ENCODE data around the gene MBLAC2. TPM values are rescaled to one million over a fixed set of nuclear protein-coding genes. Genes with fewer than 3 reads are reported as not detected.

The MBLAC2 gene
- total RNA-seq, 4 donors from 2014 or later = 4.5 to 10.5 (median 6.5) TPM

DNA sequence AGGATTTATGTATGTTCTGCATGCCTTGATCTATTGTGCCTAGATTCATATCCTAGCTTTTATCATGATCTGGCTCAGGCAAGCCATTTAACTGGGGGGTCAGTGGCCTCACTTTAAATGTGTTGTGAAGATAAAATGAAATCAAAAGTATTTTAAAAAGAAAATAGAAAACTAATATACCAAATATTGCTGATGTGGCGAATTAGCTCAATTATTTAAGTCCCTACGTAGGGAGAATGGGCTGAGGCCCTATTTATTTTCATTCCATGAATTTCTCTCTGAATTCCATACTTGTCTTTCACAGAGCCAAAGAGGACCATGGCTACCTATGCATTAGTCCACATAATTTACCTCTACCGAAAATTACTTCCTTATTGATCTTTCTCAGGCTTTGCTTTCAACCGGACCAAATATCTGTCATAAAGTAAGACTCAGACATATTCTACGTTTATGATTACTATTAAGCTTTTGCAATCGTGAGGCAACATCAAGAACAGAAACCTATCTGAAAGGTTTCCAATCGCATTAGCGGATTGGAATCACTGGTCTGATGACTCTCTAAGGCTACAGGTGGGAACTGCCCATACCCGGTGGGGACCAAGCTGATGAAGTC lies 1.7 kb downstream of the MBLAC2 start:
- Histone ChIP-seq H3K4me1 (peaks cover 0 to 31% (median 19%) of the 10 kb centered on the region in 3 donors), H3K27me3 (no peaks in the 10 kb centered on the region), H3K9me3 (no peaks in the 10 kb centered on the region), H3K4me3 (peak overlapping the region; percentile 80 to 97 (median 86)), H3K36me3 (no peaks in the 10 kb centered on the region), H3K27ac (peak overlapping the region in 3 of 4 donors; percentile 79 to 89 (median 85))
- WGBS, 2 donors = 37 to 38% methylated on average over 9 of the region's 9 CpGs
- TF ChIP-seq POLR2A (IDR thresholded peaks at IDR 0.05) = no peak
- TF ChIP-seq, protein P1, sequence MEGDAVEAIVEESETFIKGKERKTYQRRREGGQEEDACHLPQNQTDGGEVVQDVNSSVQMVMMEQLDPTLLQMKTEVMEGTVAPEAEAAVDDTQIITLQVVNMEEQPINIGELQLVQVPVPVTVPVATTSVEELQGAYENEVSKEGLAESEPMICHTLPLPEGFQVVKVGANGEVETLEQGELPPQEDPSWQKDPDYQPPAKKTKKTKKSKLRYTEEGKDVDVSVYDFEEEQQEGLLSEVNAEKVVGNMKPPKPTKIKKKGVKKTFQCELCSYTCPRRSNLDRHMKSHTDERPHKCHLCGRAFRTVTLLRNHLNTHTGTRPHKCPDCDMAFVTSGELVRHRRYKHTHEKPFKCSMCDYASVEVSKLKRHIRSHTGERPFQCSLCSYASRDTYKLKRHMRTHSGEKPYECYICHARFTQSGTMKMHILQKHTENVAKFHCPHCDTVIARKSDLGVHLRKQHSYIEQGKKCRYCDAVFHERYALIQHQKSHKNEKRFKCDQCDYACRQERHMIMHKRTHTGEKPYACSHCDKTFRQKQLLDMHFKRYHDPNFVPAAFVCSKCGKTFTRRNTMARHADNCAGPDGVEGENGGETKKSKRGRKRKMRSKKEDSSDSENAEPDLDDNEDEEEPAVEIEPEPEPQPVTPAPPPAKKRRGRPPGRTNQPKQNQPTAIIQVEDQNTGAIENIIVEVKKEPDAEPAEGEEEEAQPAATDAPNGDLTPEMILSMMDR (IDR thresholded peaks at IDR 0.05) = no peak
- DNase-seq = no peak
- intact Hi-C loops (cut with DNase I) = no loop called here

DNA sequence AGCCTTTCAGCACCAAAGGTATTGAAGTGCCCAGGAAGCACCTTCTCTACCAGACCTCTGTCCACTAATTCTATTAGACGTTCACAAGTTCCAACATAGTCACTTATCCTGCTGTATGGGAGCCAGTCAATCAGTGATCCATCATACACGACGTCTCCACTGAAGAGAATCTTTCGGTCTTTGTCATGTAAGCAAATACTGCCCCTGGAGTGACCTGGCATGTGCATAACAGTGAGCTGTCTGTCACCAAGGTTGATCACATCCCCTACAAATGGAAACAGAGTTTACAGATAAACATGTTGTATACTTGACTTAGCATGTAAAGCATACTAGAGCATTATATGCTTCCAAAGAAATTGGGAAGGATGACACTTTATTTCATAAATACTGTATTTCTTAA lies 13.3 kb downstream of the MBLAC2 start:
- Histone ChIP-seq H3K4me3 (no peak overlapping the region), H3K27ac (no peak overlapping the region), H3K4me1 (peaks cover 0 to 6% (median 0%) of the 10 kb centered on the region in 3 donors), H3K36me3 (peaks cover 0 to 17% (median 0%) of the 10 kb centered on the region in 3 donors), H3K9me3 (no peaks in the 10 kb centered on the region), H3K27me3 (no peaks in the 10 kb centered on the region)
- no peak for DNase-seq
- intact Hi-C loops (cut with DNase I) = no loop called here
- TF ChIP-seq POLR2A (IDR thresholded peaks at IDR 0.05) = no peak
- WGBS, 2 donors = 64 to 72% methylated on average over 4 of the region's 4 CpGs

DNA sequence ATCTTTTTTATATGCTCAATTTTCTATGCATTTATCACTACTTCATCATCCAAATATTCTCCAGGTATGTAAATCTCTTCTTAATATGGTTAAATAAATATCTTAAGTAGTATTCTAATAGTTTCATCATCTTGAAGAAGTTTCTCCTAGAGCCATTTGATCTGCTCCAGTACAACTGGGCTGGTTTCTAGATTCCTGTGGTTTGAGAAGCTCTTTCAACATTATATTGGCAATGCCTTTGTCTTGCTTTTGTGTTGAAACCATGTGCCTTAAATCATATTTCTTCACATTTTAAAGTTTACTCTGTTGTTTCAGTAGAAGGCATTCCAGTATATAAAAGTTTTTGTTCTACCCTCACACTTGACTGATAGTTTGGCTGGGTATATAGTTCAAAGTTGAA lies 27.6 kb downstream of the MBLAC2 start:
- no peak for TF ChIP-seq POLR2A (IDR thresholded peaks at IDR 0.05)
- TF ChIP-seq, protein P1 (IDR thresholded peaks at IDR 0.05) = no peak
- no peak for DNase-seq

DNA sequence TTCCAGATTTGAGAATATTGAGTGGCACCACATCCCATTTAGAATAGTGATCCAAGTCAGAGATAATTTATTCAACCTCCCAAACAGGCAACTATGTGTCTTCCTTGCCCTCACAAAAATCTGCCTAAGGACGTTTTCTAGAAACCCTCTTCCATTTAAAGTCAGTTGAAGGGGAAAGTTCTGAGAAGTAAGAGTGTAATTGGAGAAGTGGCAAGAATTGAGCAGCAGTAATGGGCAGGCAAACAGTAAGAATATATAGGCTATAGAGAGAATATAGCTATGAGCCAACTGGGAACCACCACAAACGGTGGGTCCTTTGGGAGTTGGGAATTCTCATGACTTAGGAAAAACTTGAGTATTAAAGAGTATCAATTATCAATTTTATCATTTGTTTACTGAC lies 33.9 kb downstream of the MBLAC2 start:
- DNase-seq = no peak
- Histone ChIP-seq H3K4me3 (no peak overlapping the region), H3K27me3 (no peaks in the 10 kb centered on the region), H3K9me3 (no peaks in the 10 kb centered on the region), H3K4me1 (peaks cover 0 to 8% (median 0%) of the 10 kb centered on the region in 3 donors), H3K27ac (no peak overlapping the region), H3K36me3 (no peaks in the 10 kb centered on the region)
- TF ChIP-seq POLR2A (IDR thresholded peaks at IDR 0.05) = no peak
- TF ChIP-seq, protein P1 (IDR thresholded peaks at IDR 0.05) = no peak
- intact Hi-C loops (cut with DNase I) = no loop called here
- WGBS, 2 donors = 46 to 63% methylated on average over 2 of the region's 2 CpGs

More for the DNA sequence above, 27.6 kb downstream of the MBLAC2 start:
- intact Hi-C loops (cut with DNase I) = no loop called here
- no peaks in the 10 kb centered on the region for H3K4me1 ChIP-seq
- no peak overlapping the region for H3K27ac ChIP-seq
- H3K27me3 ChIP-seq = no peaks in the 10 kb centered on the region
- no peak overlapping the region for H3K4me3 ChIP-seq
- no peaks in the 10 kb centered on the region for H3K9me3 ChIP-seq
- H3K36me3 ChIP-seq = no peaks in the 10 kb centered on the region

DNA sequence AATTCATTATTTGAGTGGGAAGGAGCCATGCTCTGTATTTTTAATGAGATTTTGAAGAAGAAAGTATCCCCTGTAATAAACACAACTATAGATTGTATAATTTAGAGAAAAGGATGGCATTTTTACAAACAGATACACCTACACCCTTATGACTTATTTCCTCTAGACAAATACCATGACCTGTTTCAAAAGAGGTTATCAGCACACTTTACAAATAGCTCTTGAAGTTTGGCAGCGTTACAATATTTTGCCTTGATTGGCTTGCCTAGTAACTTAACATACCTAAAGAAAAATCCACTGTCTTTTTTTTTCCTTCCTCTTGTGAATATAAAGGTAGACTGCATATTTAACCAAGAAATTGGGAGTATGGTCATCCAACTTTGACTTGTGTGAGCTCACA lies 36.5 kb downstream of the MBLAC2 start:
- 17 to 32% methylated on average over 1 of the region's 1 CpG for WGBS, 2 donors
- Histone ChIP-seq H3K27ac (no peak overlapping the region), H3K9me3 (no peaks in the 10 kb centered on the region), H3K4me1 (peaks cover 0 to 8% (median 0%) of the 10 kb centered on the region in 3 donors), H3K4me3 (no peak overlapping the region), H3K27me3 (no peaks in the 10 kb centered on the region), H3K36me3 (no peaks in the 10 kb centered on the region)
- DNase-seq = no peak
- TF ChIP-seq, protein P1 (IDR thresholded peaks at IDR 0.05) = no peak
- no peak for TF ChIP-seq POLR2A (IDR thresholded peaks at IDR 0.05)
- intact Hi-C loops (cut with DNase I) = loop anchor here (10.0 kb wide), 2 partner anchors 97 to 347 kb away; no protein-coding TSS in a partner anchor

Measured in esophagus squamous epithelium (tissue), 5 donors.